Common myeloid progenitor, CD34-positive (primary cell): Measurements from ENCODE around the gene MYCBP.

Experiments
- CTCF ChIA-PET: fragments of 350-600 bp; sonication (Branson Sonifier 250); formaldehyde crosslinking; loops from one replicate; lab custom pipeline; 2021; ENCODE audit warnings: antibody characterized with exemption; lab: Charles Lee
- POLR2A ChIA-PET: fragments of 350-600 bp; sonication (Branson Sonifier 250); formaldehyde crosslinking; loops from one replicate; lab custom pipeline; 2021; ENCODE audit warnings: antibody characterized with exemption; lab: Charles Lee
- DNase-seq, 3 donors: peaks; one replicate each; pipeline versions ENCODE4 v3.0.0 to v3.0.0-alpha.2; 2013
- H3K27ac ChIP-seq, 2 experiments: 1 replicate in 1 of 2; 2 replicates in 1 of 2; pipeline ENCODE4 v1.7.0; 2013; ENCODE audit warnings: inconsistent platforms in 2 of 2, low read length in 2 of 2, mild to moderate bottlenecking in 2 of 2, low read depth in 1 of 2, moderate library complexity in 1 of 2; ENCODE audit not compliant: severe bottlenecking in 2 of 2, insufficient read depth in 1 of 2, poor library complexity in 1 of 2
- H3K27me3 ChIP-seq, 5 experiments: replicated peaks in 2 of 5; 1 replicate in 3 of 5; 2 replicates in 2 of 5; pipeline versions ENCODE4 v1.6.1 to v1.7.0; 2013; ENCODE audit warnings: low read length in 4 of 5, mild to moderate bottlenecking in 2 of 5, moderate library complexity in 2 of 5, inconsistent platforms in 1 of 5; ENCODE audit not compliant: insufficient read depth in 5 of 5, control insufficient read depth in 4 of 5
- H3K36me3 ChIP-seq, 4 experiments: 1 replicate in 2 of 4; 2 replicates in 2 of 4; pipeline versions ENCODE4 v1.6.1 to v1.7.0; 2013; ENCODE audit warnings: low read length in 3 of 4, control low read depth in 1 of 4, mild to moderate bottlenecking in 1 of 4; ENCODE audit not compliant: control insufficient read depth in 4 of 4, insufficient read depth in 4 of 4
- H3K4me1 ChIP-seq, 4 experiments: 1 replicate in 3 of 4; 2 replicates in 1 of 4; pipeline versions ENCODE4 v1.6.1 to v1.7.1; 2013; ENCODE audit warnings: low read length in 3 of 4, mild to moderate bottlenecking in 3 of 4, control low read depth in 1 of 4, inconsistent platforms in 1 of 4, moderate library complexity in 1 of 4; ENCODE audit not compliant: control insufficient read depth in 4 of 4, insufficient read depth in 4 of 4; ENCODE audit errors: control extremely low read depth in 1 of 4
- H3K4me3 ChIP-seq, 7 experiments: 1 replicate in 4 of 7; 2 replicates in 3 of 7; pipeline versions ENCODE4 v1.5.1 to v1.7.0; 2013; ENCODE audit warnings: mild to moderate bottlenecking in 7 of 7, low read length in 6 of 7, moderate library complexity in 6 of 7, inconsistent platforms in 2 of 7, low read depth in 2 of 7, control low read depth in 1 of 7; ENCODE audit not compliant: insufficient read depth in 4 of 7, control insufficient read depth in 1 of 7; ENCODE audit errors: extremely low read depth in 1 of 7
- H3K9me3 ChIP-seq, 5 experiments: 1 replicate in 4 of 5; 2 replicates in 1 of 5; pipeline versions ENCODE4 v1.6.1 to v1.7.1; 2013; ENCODE audit warnings: low read length in 4 of 5, mild to moderate bottlenecking in 2 of 5, inconsistent platforms in 1 of 5, low read depth in 1 of 5, moderate library complexity in 1 of 5; ENCODE audit not compliant: control insufficient read depth in 4 of 5, insufficient read depth in 2 of 5; ENCODE audit errors: control extremely low read depth in 1 of 5
- WGBS: methylation state at CpG from one replicate; pipeline ENCODE4 v1.1.5; 2013; ENCODE audit not compliant: insufficient coverage; 5-methylcytosine and 5-hydroxymethylcytosine counted together

Gene MYCBP

DNA sequence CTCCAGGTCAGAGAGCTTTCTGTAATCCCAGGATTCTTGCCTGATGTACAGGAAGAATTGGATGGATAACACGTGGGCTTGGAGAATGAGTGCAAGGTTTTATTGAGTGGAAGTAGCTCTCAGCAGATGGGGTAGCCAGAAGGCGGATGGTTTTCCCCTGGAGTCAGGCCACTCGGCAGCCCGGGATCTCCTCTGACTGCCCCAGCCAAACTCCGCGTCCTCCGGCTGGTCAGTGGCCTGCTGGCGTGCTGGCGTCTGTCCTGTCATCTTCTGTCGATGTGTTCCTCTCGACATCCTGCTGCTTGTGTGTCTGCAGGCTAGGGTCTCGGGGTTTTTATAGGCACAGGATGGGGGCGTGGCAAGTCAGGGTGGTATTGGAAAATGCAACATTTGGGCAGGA, 35.7 kb upstream of the MYCBP start:
- Histone ChIP-seq H3K27ac (no peak overlapping the region), H3K9me3 (peaks cover 0 to 6% (median 0%) of the 10 kb centered on the region in 5 experiments), H3K36me3 (no peaks in the 10 kb centered on the region), H3K4me3 (no peak overlapping the region), H3K4me1 (no peaks in the 10 kb centered on the region), H3K27me3 (no peaks in the 10 kb centered on the region)
- ChIA-PET POLR2A (no interaction called here), CTCF (no interaction called here)
- 91% methylated on average over 12 of the region's 13 CpGs for WGBS
- DNase-seq: no peak

GRCh38 chr1:38905985-38906384, 32.8 kb upstream of the MYCBP start:
- POLR2A ChIA-PET: interaction anchor here (0.7 kb wide), 1 partner anchor 688 kb away, joined by 4 read pairs; no protein-coding TSS in a partner anchor
- Histone ChIP-seq H3K4me1 (no peaks in the 10 kb centered on the region), H3K9me3 (peaks cover 0 to 6% (median 0%) of the 10 kb centered on the region in 5 experiments), H3K4me3 (no peak overlapping the region), H3K36me3 (no peaks in the 10 kb centered on the region), H3K27me3 (no peaks in the 10 kb centered on the region), H3K27ac (no peak overlapping the region)
- CTCF ChIA-PET: no interaction called here
- WGBS: no CpG with 5 or more reads among the region's 2 CpGs
- no peak for DNase-seq

DNA sequence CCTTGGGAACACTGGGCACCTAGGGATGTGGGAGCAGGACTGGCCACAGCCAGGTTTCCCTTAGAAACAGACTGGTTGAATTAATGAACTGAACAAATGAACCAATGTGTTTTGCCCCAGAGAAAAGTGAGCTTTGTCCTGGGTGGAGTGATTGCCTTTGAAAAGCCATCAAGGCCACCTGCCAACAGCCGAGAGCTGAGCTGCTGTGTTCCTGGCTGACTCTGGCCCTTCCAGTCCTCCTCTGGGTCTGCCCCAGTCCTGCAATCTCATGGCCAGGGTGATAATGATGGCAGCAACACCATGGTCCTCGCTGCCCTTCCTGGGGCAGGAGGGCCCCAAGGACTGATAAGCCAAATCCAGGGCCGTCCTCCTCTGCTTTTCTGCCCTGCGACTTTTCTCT, 26.4 kb upstream of the MYCBP start:
- no peak for DNase-seq
- no peaks in the 10 kb centered on the region for H3K27me3 ChIP-seq
- H3K27ac ChIP-seq: no peak overlapping the region
- WGBS: 100% methylated on average over 3 of the region's 4 CpGs
- no peaks in the 10 kb centered on the region for H3K9me3 ChIP-seq
- POLR2A ChIA-PET: no interaction called here
- H3K36me3 ChIP-seq: no peaks in the 10 kb centered on the region
- CTCF ChIA-PET: no interaction called here
- no peak overlapping the region for H3K4me3 ChIP-seq
- no peaks in the 10 kb centered on the region for H3K4me1 ChIP-seq

GRCh38 chr1:38898653-38899230, 25.6 kb upstream of the MYCBP start:
- H3K9me3 ChIP-seq: no peaks in the 10 kb centered on the region
- H3K27me3 ChIP-seq: no peaks in the 10 kb centered on the region
- CTCF ChIA-PET: no interaction called here
- no peaks in the 10 kb centered on the region for H3K36me3 ChIP-seq
- POLR2A ChIA-PET: no interaction called here
- no peaks in the 10 kb centered on the region for H3K4me1 ChIP-seq
- no peak for DNase-seq
- no peak overlapping the region for H3K27ac ChIP-seq
- no peak overlapping the region for H3K4me3 ChIP-seq

- ChIA-PET CTCF (no interaction called here), POLR2A (no interaction called here)
- Histone ChIP-seq H3K27ac (no peak overlapping the region), H3K4me3 (no peak overlapping the region), H3K4me1 (no peaks in the 10 kb centered on the region), H3K36me3 (no peaks in the 10 kb centered on the region), H3K27me3 (no peaks in the 10 kb centered on the region), H3K9me3 (no peaks in the 10 kb centered on the region)
- 100% methylated on average over 1 of the region's 2 CpGs for whole genome bisulfite sequencing
- DNase-seq: no peak
Observed at GRCh38 chr1:38896169-38896568, 23.0 kb upstream of the MYCBP start.

- no CpG with 5 or more reads among the region's 1 CpG for WGBS
- CTCF ChIA-PET: interaction anchor here (1.1 to 1.4 kb wide), 2 partner anchors 196 to 199 kb away, joined by 3 to 4 read pairs; no protein-coding TSS in a partner anchor
- Histone ChIP-seq H3K27ac (no peak overlapping the region), H3K27me3 (no peaks in the 10 kb centered on the region), H3K4me3 (no peak overlapping the region), H3K9me3 (no peaks in the 10 kb centered on the region), H3K36me3 (no peaks in the 10 kb centered on the region), H3K4me1 (no peaks in the 10 kb centered on the region)
- POLR2A ChIA-PET: no interaction called here
- DNase-seq: no peak
Observed at GRCh38 chr1:38892976-38893375, 19.8 kb upstream of the MYCBP start.

DNA sequence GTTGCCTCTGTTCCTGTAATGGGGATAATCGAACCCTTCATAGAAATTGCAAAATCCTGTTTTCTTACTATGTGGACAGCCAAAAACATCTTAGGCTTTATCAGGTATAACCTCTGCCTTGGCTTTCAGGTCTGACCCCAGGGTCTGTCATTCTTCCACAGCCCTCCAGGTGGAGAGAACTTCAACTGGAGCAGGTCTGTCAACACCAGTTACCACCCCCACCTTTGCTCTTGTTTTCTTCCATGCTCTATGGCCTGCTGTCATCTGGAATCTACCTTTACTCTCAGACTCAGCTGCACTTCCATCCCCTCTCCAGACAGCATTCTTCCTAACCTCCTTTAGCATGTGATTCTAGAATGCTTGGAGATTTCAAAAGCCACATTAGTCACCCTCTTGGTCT, 18.6 kb upstream of the MYCBP start:
- Histone ChIP-seq H3K4me1 (no peaks in the 10 kb centered on the region), H3K36me3 (no peaks in the 10 kb centered on the region), H3K27ac (no peak overlapping the region), H3K9me3 (no peaks in the 10 kb centered on the region), H3K4me3 (no peak overlapping the region), H3K27me3 (no peaks in the 10 kb centered on the region)
- POLR2A ChIA-PET: no interaction called here
- WGBS: 100% methylated on average over 1 of the region's 1 CpG
- peak in 2 of 3 donors; percentile 36 to 37 for DNase-seq
- CTCF ChIA-PET: interaction anchor here (1.1 to 1.4 kb wide), 2 partner anchors 198 to 200 kb away, joined by 3 to 4 read pairs; no protein-coding TSS in a partner anchor
